GM23338 (cell line): ENCODE measurements around the gene RSPH6A. TPM values are rescaled to one million over a fixed set of nuclear protein-coding genes. Genes with fewer than 3 reads are reported as not detected.

ENCODE experiments used
- ATAC-seq: fragments of 200-7000 bp; cut with Tn5 transposase; 3 replicates; pipeline ENCODE4 v1.9.1; 2020
- DNase-seq: peaks from one replicate; pipeline ENCODE4 v3.0.0-alpha.2; 2015; ENCODE audit warnings: low spot score
- H2AFZ ChIP-seq: fragments of 200-600 bp; sonication (generic); 2 replicates; pipeline ENCODE4 v1.8.0; 2016; ENCODE audit warnings: antibody characterized with exemption, mild to moderate bottlenecking, moderate library complexity
- H3F3A ChIP-seq: fragments of 200-600 bp; sonication (generic); replicated peaks from 2 replicates; pipeline ENCODE4 v1.8.0; 2017; ENCODE audit warnings: antibody characterized with exemption, mixed run types, low read depth
- H3K27ac ChIP-seq: fragments of 200-600 bp; sonication (generic); 2 replicates; pipeline ENCODE4 v1.6.1; 2016; ENCODE audit warnings: low read depth
- H3K27me3 ChIP-seq: fragments of 200-600 bp; sonication (generic); 2 replicates; pipeline ENCODE4 v1.8.0; 2016; ENCODE audit warnings: mild to moderate bottlenecking, mixed run types, moderate library complexity; ENCODE audit not compliant: insufficient read depth
- H3K36me3 ChIP-seq: fragments of 200-600 bp; sonication (generic); 2 replicates; pipeline ENCODE4 v1.8.0; 2016; ENCODE audit warnings: mild to moderate bottlenecking; ENCODE audit not compliant: insufficient read depth
- H3K4me1 ChIP-seq: fragments of 200-600 bp; sonication (generic); 2 replicates; pipeline ENCODE4 v1.8.0; 2016; ENCODE audit warnings: mild to moderate bottlenecking, moderate library complexity; ENCODE audit not compliant: insufficient read depth
- H3K4me2 ChIP-seq: fragments of 200-600 bp; sonication (generic); 2 replicates; pipeline ENCODE4 v1.7.1; 2017; ENCODE audit warnings: mixed run types
- H3K4me3 ChIP-seq: fragments of 200-600 bp; sonication (generic); 2 replicates; pipeline ENCODE4 v1.6.1; 2016; ENCODE audit warnings: mixed run types
- H3K79me2 ChIP-seq: fragments of 200-600 bp; sonication (generic); replicated peaks from 2 replicates; pipeline ENCODE4 v1.8.0; 2017; ENCODE audit warnings: mild to moderate bottlenecking; ENCODE audit not compliant: insufficient read depth
- H3K9me2 ChIP-seq: fragments of 200-600 bp; sonication (generic); 2 replicates; pipeline ENCODE4 v1.8.0; 2017; ENCODE audit not compliant: insufficient read depth
- H4K20me1 ChIP-seq: fragments of 200-600 bp; sonication (generic); replicated peaks from 2 replicates; pipeline ENCODE4 v1.8.0; 2017; ENCODE audit warnings: mild to moderate bottlenecking; ENCODE audit not compliant: insufficient read depth
- H3K27ac Mint-ChIP-seq: 2 replicates; pipeline ENCODE4 v1.8.0; 2020; ENCODE audit warnings: inconsistent platforms, mild to moderate bottlenecking, moderate library complexity, mixed read lengths
- H3K27me3 Mint-ChIP-seq: 3 replicates; pipeline ENCODE4 v1.8.0; 2022; ENCODE audit warnings: low read depth, mild to moderate bottlenecking, moderate library complexity, mixed read lengths, inconsistent platforms; ENCODE audit not compliant: insufficient read depth, poor library complexity
- H3K36me3 Mint-ChIP-seq: 3 replicates; pipeline ENCODE4 v1.8.0; 2021; ENCODE audit warnings: low read depth, mild to moderate bottlenecking, inconsistent platforms, moderate library complexity, mixed read lengths
- H3K4me1 Mint-ChIP-seq: 3 replicates; pipeline ENCODE4 v1.8.0; 2020; ENCODE audit warnings: mild to moderate bottlenecking, inconsistent platforms, mixed read lengths
- H3K4me3 Mint-ChIP-seq: 3 replicates; pipeline ENCODE4 v1.8.0; 2021; ENCODE audit warnings: moderate library complexity, mild to moderate bottlenecking, inconsistent platforms, mixed read lengths
- H3K9me3 Mint-ChIP-seq: 3 replicates; pipeline ENCODE4 v1.8.0; 2020; ENCODE audit warnings: moderate library complexity, mild to moderate bottlenecking, inconsistent platforms, mixed read lengths
- CREB1 ChIP-seq: fragments of 250-450 bp; sonication (Bioruptor Pico); IDR thresholded peaks from 2 replicates; pipeline ENCODE4 v1.5.0; 2020; ENCODE audit warnings: low read depth, mild to moderate bottlenecking, moderate library complexity
- EZH2phosphoT487 ChIP-seq: fragments of 200-600 bp; sonication (generic); IDR thresholded peaks from one replicate; pipeline ENCODE4 v1.8.1; 2018; ENCODE audit warnings: antibody characterized with exemption; ENCODE audit not compliant: unreplicated experiment
- JUNB ChIP-seq: IDR thresholded peaks from one replicate; pipeline ENCODE4 v1.6.1; 2016; ENCODE audit warnings: antibody characterized with exemption; ENCODE audit not compliant: unreplicated experiment
- NANOG ChIP-seq: IDR thresholded peaks from 2 replicates; pipeline ENCODE4 v1.6.1; 2016; ENCODE audit warnings: antibody characterized with exemption, borderline replicate concordance
- POLR2AphosphoS5 ChIP-seq: IDR thresholded peaks from 2 replicates; pipeline ENCODE4 v1.6.1; 2016; ENCODE audit warnings: antibody characterized with exemption, low read depth
- STAT1 ChIP-seq: IDR thresholded peaks from one replicate; pipeline ENCODE4 v1.6.1; 2016; ENCODE audit warnings: antibody characterized with exemption; ENCODE audit not compliant: unreplicated experiment
- ZNF114 ChIP-seq: fragments of 250-450 bp; sonication (Bioruptor Pico); IDR thresholded peaks from 2 replicates; pipeline ENCODE4 v1.5.0; 2020; ENCODE audit warnings: mild to moderate bottlenecking, moderate library complexity
- ZNF331 ChIP-seq: fragments of 250-450 bp; sonication (Bioruptor Pico); IDR thresholded peaks from 2 replicates; pipeline ENCODE4 v1.5.0; 2020; ENCODE audit warnings: low read depth, mild to moderate bottlenecking, moderate library complexity
- ZNF462 ChIP-seq: fragments of 250-450 bp; sonication (Bioruptor Pico); IDR thresholded peaks from 2 replicates; pipeline ENCODE4 v1.5.0; 2020; ENCODE audit warnings: mild to moderate bottlenecking, moderate library complexity
- polyA plus RNA-seq: library from polyadenylated mRNA; unstranded; fragments of >200 nt; fragmentation: Nextera tagmentation; extraction: Ambion mirVana; gene quantifications from 2 replicates; pipeline ENCODE4 v1.2.1, GENCODE V29; 2016
- total RNA-seq: library from RNA; depleted of rRNA; stranded (reverse); fragments of >200 nt; shearing (Covaris generic); gene quantifications from 2 replicates; pipeline ENCODE4 v1.2.3, GENCODE V29; 2014

The RSPH6A gene
- total and polyA plus RNA-seq, 2 experiments from 2014 or later, result 0.11 to 0.21 TPM

GRCh38 chr19:45825917-45826893, 11.1 kb upstream of the RSPH6A start (continued):
- TF ChIP-seq ZNF462 (CRISPR knock-in tag) (no peak), ZNF114 (CRISPR knock-in tag) (no peak), NANOG (no peak), EZH2phosphoT487 (no peak)

- H3K4me1 ChIP-seq, result 0 out of 2 replicates have a peak, but pooled peaks cover under 1% of the 10 kb centered on the region
- peaks cover 15% of the 10 kb centered on the region for H3K27me3 Mint-ChIP-seq
- no peak overlapping the region for H3K27ac ChIP-seq
- H3K4me1 Mint-ChIP-seq, result peaks cover 7% of the 10 kb centered on the region
- H3K4me3 Mint-ChIP-seq, result no peak overlapping the region
- DNase-seq, result no peak
- TF ChIP-seq STAT1 (no peak), ZNF331 (CRISPR knock-in tag) (no peak), POLR2AphosphoS5 (no peak), JUNB (no peak), ZNF462 (CRISPR knock-in tag) (no peak), CREB1 (no peak)
- no peaks in the 10 kb centered on the region for H3K9me3 Mint-ChIP-seq
- H3K9me2 ChIP-seq, result no peaks in the 10 kb centered on the region
- H3K36me3 Mint-ChIP-seq, result peaks cover 83% of the 10 kb centered on the region
- no peak for ATAC-seq
- no peak overlapping the region for H2AFZ ChIP-seq
- H3F3A ChIP-seq, result peaks cover 7% of the 10 kb centered on the region; the same call in 1 of the 2 replicates
- no peaks in the 10 kb centered on the region; the same call in 1 of the 2 replicates for H4K20me1 ChIP-seq
- H3K36me3 ChIP-seq, result peaks cover 8% of the 10 kb centered on the region
- no peak overlapping the region for H3K4me3 ChIP-seq
- no peak overlapping the region for H3K4me2 ChIP-seq
- no peak overlapping the region for H3K27ac Mint-ChIP-seq
- H3K79me2 ChIP-seq, result no peaks in the 10 kb centered on the region
- H3K27me3 ChIP-seq, result no peaks in the 10 kb centered on the region
Observed at GRCh38 chr19:45825263-45825605, 10.1 kb upstream of the RSPH6A start.
